Stimulated activated CD4-positive, alpha-beta T cell treated with anti-CD3 and anti-CD28 coated beads, Interleukin-1b, Interleukin-23, amount 100 ng/mL, for 1 hour (primary cell): ENCODE data around the gene TMEM154.

Experiments
- DNase-seq, 2 donors: peaks; one replicate each; pipeline ENCODE4 v3.0.0-alpha.2; 2020; ENCODE audit warnings: low read depth in 2 of 2

TMEM154 gene

GRCh38 chr4:152693871-152694270 is 14.1 kb upstream of the TMEM154 start:
- no peak for DNase-seq

GRCh38 chr4:152691761-152692160 is 12.0 kb upstream of the TMEM154 start:
- DNase-seq: no peak

- no peak for DNase-seq
Observed at GRCh38 chr4:152690706-152691651, 11.2 kb upstream of the TMEM154 start.

DNA sequence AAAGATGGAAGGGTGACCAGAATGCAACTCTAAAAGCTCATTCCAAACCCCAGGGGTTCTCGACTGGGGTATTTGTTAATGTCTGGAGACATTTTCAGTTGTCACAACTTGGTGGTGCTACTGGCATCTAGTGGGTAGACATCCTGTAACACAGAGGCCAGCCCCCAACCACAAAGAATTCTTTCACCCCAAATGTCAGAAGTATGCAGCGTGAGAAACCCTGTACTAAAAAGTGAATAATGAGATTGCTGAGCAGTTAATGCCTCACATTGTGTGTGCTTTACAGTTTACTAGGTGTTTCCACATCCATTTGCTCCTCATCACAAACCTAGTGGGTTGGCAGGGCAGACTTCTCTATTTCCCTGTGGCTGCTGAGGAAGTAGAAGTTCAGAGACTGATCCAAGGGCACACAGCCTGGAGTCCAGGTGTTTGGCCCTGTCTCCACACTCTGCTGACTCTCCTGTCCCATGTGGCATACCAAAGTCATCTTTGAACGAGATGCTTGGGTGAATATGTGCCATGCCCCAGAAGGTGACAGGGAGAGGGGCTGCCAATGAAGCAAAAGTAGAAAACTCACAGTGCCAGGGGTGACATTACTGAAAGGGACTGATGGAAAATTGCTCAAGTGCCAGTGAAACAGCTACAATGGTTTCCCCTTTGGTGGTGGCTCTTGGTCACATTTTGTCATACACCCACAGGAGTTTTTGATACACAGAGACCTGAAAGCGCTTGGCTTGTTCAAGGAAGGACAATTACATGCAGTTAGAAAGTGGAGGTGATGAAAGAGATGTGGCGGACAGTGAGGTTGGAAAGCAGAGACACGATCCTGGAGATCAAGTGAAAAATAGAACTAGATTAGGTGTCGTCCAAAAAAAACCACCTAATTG is 10.1 kb upstream of the TMEM154 start:
- DNase-seq: no peak

DNA sequence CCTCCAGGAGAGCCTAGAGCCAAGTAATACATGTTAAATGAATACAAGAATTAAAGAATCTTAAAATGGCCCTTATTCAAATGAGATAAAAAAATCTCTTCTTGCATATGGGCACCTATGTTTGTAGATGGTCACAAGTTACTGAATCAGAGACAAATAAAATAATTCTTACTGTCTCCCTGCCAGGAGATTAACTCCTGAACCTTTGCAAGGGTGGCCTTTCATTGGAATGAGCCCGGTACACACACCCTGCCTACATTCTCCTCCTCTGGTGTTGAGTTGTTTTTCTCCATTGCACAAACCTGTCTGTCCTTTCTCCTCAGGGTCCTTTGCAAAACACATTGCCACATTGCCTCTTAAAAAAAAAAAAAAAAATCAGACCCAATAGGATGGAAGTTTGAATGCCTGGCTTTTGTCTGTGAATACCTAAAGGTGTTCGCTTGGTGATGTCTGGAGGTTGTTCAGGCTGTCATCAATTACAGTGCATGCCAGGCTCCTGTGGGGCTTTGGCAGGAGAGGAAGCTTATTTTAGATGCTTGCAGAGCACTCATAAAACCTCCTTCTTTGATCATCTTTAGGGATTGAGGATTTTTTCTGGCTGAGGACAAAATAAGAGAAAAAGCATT is 8.3 kb upstream of the TMEM154 start:
- no peak for DNase-seq

DNA sequence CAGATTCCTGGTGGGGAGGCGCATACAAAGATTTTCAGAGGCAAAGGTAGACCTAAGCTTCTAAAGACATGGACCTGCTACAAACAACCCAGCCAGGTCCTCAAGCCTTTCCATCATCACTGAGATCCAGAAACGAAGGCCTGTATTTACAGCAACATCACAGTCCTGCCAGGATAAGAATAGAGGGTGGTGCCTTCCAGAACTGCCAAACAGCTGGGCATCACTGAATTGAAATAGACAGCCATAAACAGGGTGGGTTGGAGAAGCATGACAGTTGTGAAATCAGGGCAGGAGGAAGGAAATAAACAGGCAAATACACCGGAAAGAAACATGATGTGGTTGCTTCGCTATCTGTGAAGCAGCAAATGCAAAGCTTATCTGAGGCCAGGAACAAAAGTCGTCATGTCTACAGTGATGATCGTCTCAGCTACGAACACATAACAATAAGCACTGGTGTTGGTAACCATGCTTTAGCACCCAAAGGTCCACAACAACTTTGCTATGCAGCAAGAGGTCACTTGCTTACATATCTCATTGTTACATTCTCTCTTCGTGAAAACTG is 6.7 kb upstream of the TMEM154 start:
- no peak for DNase-seq

DNA sequence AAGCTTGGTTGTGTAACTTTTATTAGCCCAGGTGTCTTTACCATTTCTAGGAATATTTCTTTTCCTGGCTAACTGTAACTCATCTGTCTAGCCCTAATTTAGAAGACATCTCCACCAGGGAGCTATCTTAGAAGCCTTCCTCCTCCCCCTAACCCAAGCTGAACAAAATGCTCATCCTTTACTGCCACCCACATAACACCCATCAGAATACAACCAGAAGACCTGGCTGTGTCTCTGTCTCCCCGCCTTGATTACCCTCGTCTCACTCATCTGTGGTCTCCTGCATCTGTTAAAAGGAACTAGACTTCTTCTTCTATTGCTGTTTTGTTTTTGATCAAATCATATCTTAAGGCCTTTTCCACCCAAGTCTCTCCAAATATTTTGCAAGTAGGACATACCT is 4.8 kb upstream of the TMEM154 start:
- no peak for DNase-seq

DNA sequence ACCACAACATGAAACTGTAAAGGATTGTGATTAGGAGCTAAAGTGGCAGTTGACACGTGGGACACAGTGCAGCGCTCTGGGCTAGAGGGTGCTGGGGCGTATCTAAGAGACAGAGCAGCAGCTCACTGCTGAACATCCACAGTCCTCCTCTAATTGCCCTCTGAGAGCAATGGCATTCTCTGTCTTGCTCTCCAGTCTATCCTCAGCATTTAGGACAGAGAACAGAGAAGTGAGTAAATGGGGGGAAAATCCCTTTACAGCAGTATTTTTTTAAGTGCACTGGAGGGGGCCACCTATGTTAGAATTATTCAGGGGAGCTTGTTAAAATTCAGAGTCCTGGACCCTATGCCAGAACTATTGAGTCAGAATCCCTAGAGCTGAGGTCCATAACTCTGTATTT is 4.2 kb upstream of the TMEM154 start:
- DNase-seq: no peak

DNA sequence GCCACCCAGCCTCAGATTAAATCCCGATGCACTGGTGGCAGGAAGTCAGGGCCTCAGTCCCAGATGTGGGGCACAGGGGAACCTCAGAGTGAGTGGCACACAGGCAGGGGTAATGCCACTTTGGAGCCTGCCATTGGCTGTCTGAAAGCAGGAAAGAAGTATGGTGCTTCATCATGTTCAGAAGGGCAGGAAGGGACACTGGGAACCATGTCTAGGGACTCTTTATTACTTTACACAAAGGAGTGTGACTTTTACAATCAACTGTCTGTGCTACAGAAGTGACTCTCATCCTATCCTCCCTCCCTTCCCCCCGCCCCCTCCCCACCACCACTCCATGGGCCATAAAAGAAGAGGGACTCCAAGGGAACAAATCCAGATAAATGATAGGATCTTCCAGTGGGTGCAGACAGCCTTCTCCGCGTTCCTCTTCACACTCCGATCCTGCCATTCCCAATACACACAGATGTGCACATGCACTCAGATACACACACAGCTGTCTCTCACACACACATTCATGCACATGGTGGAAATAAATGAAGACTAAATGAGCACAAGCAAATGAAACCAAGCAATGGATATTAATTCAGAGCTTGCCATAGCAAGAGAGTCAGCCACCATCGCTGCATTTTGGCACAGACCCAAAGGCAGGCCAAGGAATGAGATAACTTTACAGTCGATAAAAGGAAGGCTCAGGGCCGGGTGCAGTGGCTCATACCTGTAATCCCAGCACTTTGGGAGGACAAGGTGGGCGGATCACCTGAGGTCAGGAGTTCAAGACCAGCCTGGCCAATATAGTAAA is 2.5 kb upstream of the TMEM154 start:
- no peak for DNase-seq

- DNase-seq: no peak
Observed at GRCh38 chr4:152680988-152681603, 1.3 kb upstream of the TMEM154 start.

- DNase-seq: no peak
Observed at GRCh38 chr4:152678841-152679240, 956 bp downstream of the TMEM154 start.

DNA sequence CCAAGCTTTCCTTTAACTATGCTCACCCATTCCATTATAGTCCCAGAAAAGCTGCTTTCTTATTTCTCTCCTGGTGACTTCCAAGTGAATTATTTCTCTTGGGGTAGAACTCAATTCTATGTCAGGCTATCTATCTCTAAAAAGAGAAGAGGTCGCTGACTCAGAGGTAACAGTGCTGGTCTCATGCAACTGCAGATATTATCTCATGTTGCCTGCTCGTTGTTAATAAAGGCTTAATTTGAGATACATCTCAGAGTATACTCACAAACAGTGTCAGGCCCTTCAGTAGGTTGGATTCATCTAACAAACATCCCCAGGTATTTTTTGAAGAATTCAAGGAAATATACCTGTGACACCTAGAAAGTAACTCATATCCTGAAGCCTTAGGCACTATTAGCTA is 2.7 kb downstream of the TMEM154 start:
- DNase-seq: no peak

DNA sequence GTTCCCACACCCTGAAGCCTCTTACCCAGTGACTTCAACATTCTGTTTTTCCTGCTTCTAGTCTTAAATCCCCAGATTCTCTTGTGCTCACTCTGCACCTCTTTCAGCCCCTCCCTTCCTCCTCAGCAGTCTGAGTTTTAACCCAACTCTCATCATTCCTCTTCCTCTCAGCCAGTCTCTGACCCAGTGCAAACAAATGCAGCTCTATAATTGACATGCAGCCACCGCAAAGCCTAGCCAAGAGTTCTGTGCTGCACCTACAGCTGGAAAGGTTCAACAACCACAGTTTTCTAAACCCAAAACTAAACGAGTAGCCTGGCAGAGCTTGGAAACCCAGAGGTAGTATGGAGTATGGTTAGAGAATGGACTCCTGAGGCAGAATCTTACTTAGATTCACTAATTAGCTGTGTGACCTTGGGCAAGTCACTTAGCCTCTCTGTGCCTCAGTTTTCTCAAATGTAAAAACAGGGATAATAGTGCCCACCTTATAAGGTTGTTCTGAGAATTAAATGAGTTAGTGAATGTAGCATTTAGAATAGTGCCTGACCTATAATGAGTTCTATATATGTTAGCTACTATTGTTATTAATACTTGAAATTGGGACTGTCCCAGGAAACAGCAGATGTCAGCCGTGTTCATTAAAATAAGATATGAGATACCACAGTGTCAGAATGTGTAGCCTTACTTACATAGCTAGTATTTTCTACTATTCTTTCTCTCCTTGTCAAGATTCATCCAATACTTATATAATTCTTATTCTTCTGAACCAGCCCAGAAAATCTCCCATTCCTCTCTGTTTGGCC is 3.5 kb downstream of the TMEM154 start:
- no peak for DNase-seq

- DNase-seq: no peak
Observed at GRCh38 chr4:152674359-152674758, 5.4 kb downstream of the TMEM154 start.

- DNase-seq: no peak
Observed at GRCh38 chr4:152673489-152673888, 6.3 kb downstream of the TMEM154 start.

GRCh38 chr4:152672206-152673092 is 7.3 kb downstream of the TMEM154 start:
- no peak for DNase-seq

GRCh38 chr4:152668338-152668964 is 11.3 kb downstream of the TMEM154 start:
- DNase-seq: no peak

DNA sequence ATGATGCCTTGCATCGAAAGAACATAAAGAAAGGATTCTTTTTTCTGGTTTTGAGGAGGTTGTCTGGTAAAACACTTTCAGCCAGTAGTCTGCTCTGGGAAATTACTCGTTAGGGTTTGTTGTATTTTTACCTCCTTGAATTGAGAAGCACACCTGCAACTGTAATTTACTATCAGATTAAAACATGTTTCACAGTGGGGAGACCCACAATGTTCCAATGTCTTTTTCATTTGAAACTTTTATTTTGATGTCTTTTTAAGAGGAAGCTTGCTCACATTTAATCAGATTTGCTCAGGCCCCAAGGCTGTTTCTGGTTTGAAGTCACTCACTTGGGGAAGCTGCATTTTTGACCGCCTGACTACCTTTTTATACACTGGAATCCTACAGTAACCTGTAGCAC is 12.0 kb downstream of the TMEM154 start:
- DNase-seq: no peak
